HG03103 (cell line): Measurements from ENCODE around the gene IL9.

Experiments used
- ATAC-seq: cut with Tn5 transposase; IDR thresholded peaks from one replicate; pipeline ENCODE4 v1.9.1; 2021; ENCODE audit warnings: low read depth; ENCODE audit not compliant: unreplicated experiment

The IL9 gene

GRCh38 chr5:135895474-135896006 lies at the start of gene IL9:
Gene IL9, minus strand, starts transcription at chr5:135895841. Its CDS starts 25 bp downstream, at chr5:135895816.
- no peak for ATAC-seq

- no peak for ATAC-seq
These were observed 49.4 kb upstream of the IL9 start for GRCh38 chr5:135944967-135945560.

- ATAC-seq: no peak
These were observed 48.9 kb upstream of the IL9 start for GRCh38 chr5:135944564-135944963.

GRCh38 chr5:135942202-135942771 lies 46.6 kb upstream of the IL9 start:
- no peak for ATAC-seq

GRCh38 chr5:135941711-135942110 lies 46.1 kb upstream of the IL9 start:
- ATAC-seq: no peak

- ATAC-seq: no peak
These were observed 41.7 kb upstream of the IL9 start for GRCh38 chr5:135937245-135937911.

GRCh38 chr5:135934939-135935338 lies 39.3 kb upstream of the IL9 start:
- ATAC-seq: no peak

- no peak for ATAC-seq
These were observed 35.3 kb upstream of the IL9 start for GRCh38 chr5:135930949-135931295.

- ATAC-seq: no peak
These were observed 34.6 kb upstream of the IL9 start for GRCh38 chr5:135930029-135930948.

GRCh38 chr5:135921388-135921787 lies 25.7 kb upstream of the IL9 start:
- no peak for ATAC-seq

GRCh38 chr5:135920199-135920598 lies 24.6 kb upstream of the IL9 start:
- ATAC-seq: no peak

GRCh38 chr5:135916638-135917263 lies 21.1 kb upstream of the IL9 start:
- ATAC-seq: no peak

- no peak for ATAC-seq
These were observed 19.9 kb upstream of the IL9 start for GRCh38 chr5:135915466-135916001.

- no peak for ATAC-seq
These were observed 18.3 kb upstream of the IL9 start for GRCh38 chr5:135913713-135914626.

GRCh38 chr5:135905144-135905543 lies 9.5 kb upstream of the IL9 start:
- no peak for ATAC-seq

- no peak for ATAC-seq
These were observed 6.0 kb upstream of the IL9 start for GRCh38 chr5:135901633-135902032.

GRCh38 chr5:135900276-135900675 lies 4.6 kb upstream of the IL9 start:
- ATAC-seq: no peak

GRCh38 chr5:135898651-135899050 lies 3.0 kb upstream of the IL9 start:
- no peak for ATAC-seq

GRCh38 chr5:135894789-135895188 lies 852 bp downstream of the IL9 start:
- no peak for ATAC-seq
